HepG2 (cell line): Measurements from ENCODE around the gene ZFP37. TPM values are rescaled to one million over a fixed set of nuclear protein-coding genes. Genes with fewer than 3 reads are reported as not detected.
A peak's percentile ranks its signal among the peaks of the same experiment; 100 is the strongest.

Experiments used
- CCDC6 ChIP-seq: sonication (generic); formaldehyde crosslinking; IDR thresholded peaks from 2 replicates; pipeline ENCODE4 v1.8.1; 2022; ENCODE audit warnings: mild to moderate bottlenecking, missing genetic modification reagents, moderate library complexity
- GFI1 ChIP-seq: sonication (generic); formaldehyde crosslinking; IDR thresholded peaks from 2 replicates; pipeline ENCODE4 v1.5.0; 2020; ENCODE audit warnings: missing genetic modification reagents, mild to moderate bottlenecking, borderline replicate concordance
- KIAA2018 ChIP-seq: sonication (generic); formaldehyde crosslinking; IDR thresholded peaks from 2 replicates; pipeline ENCODE4 v1.5.0; 2020; ENCODE audit warnings: mild to moderate bottlenecking, missing genetic modification reagents, borderline replicate concordance
- KLF9 ChIP-seq: IDR thresholded peaks from 2 replicates; pipeline ENCODE4 v1.6.1; 2016; ENCODE audit warnings: low read depth
- LCORL ChIP-seq, 2 experiments: fragments of 450-650 bp in 1 of 2; sonication (generic) in 1 of 2; formaldehyde crosslinking in 1 of 2; IDR thresholded peaks; 2 replicates each; pipeline versions ENCODE4 v1.5.0 to v1.6.1; 2017 to 2020; ENCODE audit warnings: antibody characterized with exemption in 1 of 2, missing genetic modification reagents in 1 of 2
- MEF2D ChIP-seq: sonication (generic); formaldehyde crosslinking; IDR thresholded peaks from 2 replicates; pipeline ENCODE4 v1.5.1; 2020; ENCODE audit warnings: mild to moderate bottlenecking, missing genetic modification reagents
- NR2F6 ChIP-seq, 2 experiments: IDR thresholded peaks; 2 replicates each; pipeline ENCODE4 v1.6.1; 2016; ENCODE audit warnings: antibody characterized with exemption in 1 of 2, mild to moderate bottlenecking in 1 of 2
- PLRG1 ChIP-seq: fragments of 450-650 bp; conservative IDR thresholded peaks from 2 replicates; pipeline ENCODE4 v1.6.1; 2016
- TEAD3 ChIP-seq: optimal IDR thresholded peaks from 2 replicates; pipeline ENCODE3; 2016; ENCODE audit warnings: borderline replicate concordance
- ZFX ChIP-seq: sonication (generic); formaldehyde crosslinking; IDR thresholded peaks from 2 replicates; pipeline ENCODE4 v1.4.0; 2020; ENCODE audit warnings: mild to moderate bottlenecking, low read depth, missing genetic modification reagents, moderate library complexity
- ZNF205 ChIP-seq: IDR thresholded peaks from 2 replicates; pipeline ENCODE4 v1.6.1; 2018; ENCODE audit warnings: missing biosample characterization, missing genetic modification reagents
- ZNF34 ChIP-seq: sonication (generic); formaldehyde crosslinking; IDR thresholded peaks from 2 replicates; pipeline ENCODE4 v1.4.0; 2020; ENCODE audit warnings: mild to moderate bottlenecking, missing genetic modification reagents, borderline replicate concordance
- polyA plus RNA-seq, 8 experiments: library from polyadenylated mRNA; depleted of rRNA in 3 of 8; stranded (reverse) in 7 of 8; unstranded in 1 of 8; fragments of >200 nt; fragmentation: Illumina TruSeq in 4 of 8; extraction: Trizol in 4 of 8; gene quantifications; 2 replicates each; pipeline versions ENCODE4 v1.2.1 to v1.2.3, GENCODE V29; 2011 to 2016; ENCODE audit warnings: low read depth in 4 of 8, missing spikeins in 1 of 8, mixed read lengths in 1 of 8; ENCODE audit not compliant: insufficient read depth in 1 of 8
- total RNA-seq, 5 experiments: library from RNA; depleted of rRNA; stranded (reverse); fragments of >200 nt; fragmentation: Illumina TruSeq; extraction: Trizol; gene quantifications; 2 replicates each; pipeline ENCODE4 v1.2.3, GENCODE V29; 2016; ENCODE audit warnings: low read depth in 1 of 5
- TF ChIP-seq, protein P1 (sequence below): sonication (generic); formaldehyde crosslinking; IDR thresholded peaks from 2 replicates; pipeline ENCODE4 v1.5.1; 2020; ENCODE audit warnings: mild to moderate bottlenecking, missing genetic modification reagents, moderate library complexity
- TF ChIP-seq, protein P2 (sequence below): sonication (generic); formaldehyde crosslinking; IDR thresholded peaks from 2 replicates; pipeline ENCODE4 v1.9.0; 2022; ENCODE audit warnings: missing genetic modification reagents, mild to moderate bottlenecking, borderline replicate concordance

ZFP37 gene
- total and polyA plus RNA-seq, 2 of the 13 experiments (the other 11 are each of a cell fraction or from before 2014, with no cell fraction given), result 1.1 to 3.7 TPM

DNA sequence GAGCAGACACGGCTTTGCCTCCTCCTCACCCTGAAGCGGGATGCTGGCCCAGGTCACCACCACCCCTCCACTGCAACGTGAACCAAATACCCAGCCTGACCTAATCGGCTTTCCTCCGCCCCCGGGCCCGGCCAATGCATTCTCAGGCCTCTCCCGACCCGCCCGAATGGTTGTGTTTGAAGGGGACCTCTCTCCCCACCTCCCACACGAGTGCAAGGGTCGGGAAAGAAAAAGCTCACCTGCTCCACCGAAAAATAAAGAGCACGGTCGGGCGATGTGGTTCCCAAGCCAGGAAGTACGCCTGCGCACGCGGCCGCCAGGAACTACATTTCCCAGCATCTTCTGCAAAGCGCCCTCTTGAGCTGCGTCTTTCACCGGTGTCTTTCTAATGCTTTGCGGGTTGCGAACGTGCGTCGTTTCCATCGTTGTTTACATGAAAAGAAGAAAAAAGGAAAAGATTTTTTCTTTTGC is 44.6 kb downstream of the ZFP37 start, which contains the start of gene ZNF883 (continued):
- TF ChIP-seq LCORL (IDR thresholded peaks at IDR 0.05) (no peak), LCORL (CRISPR knock-in tag; IDR thresholded peaks at IDR 0.05) (0 out of 2 replicates have a peak, but pooled peaks have one; percentile 21), KLF9 (CRISPR knock-in tag) (no peak), NR2F6 (IDR thresholded peaks at IDR 0.05) (no peak), NR2F6 (CRISPR knock-in tag; IDR thresholded peaks at IDR 0.05) (no peak), ZNF205 (CRISPR knock-in tag) (no peak), TEAD3 (CRISPR knock-in tag) (peak; percentile 37), ZNF34 (CRISPR knock-in tag) (0 out of 2 replicates have a peak, but pooled peaks have one; percentile 67), GFI1 (CRISPR knock-in tag) (no peak), KIAA2018 (CRISPR knock-in tag) (no peak), CCDC6 (CRISPR knock-in tag) (no peak), MEF2D (peak; percentile 14; the same call in 1 of the 2 replicates), PLRG1 (no peak), ZFX (peak; percentile 80)
- TF ChIP-seq, protein P1, sequence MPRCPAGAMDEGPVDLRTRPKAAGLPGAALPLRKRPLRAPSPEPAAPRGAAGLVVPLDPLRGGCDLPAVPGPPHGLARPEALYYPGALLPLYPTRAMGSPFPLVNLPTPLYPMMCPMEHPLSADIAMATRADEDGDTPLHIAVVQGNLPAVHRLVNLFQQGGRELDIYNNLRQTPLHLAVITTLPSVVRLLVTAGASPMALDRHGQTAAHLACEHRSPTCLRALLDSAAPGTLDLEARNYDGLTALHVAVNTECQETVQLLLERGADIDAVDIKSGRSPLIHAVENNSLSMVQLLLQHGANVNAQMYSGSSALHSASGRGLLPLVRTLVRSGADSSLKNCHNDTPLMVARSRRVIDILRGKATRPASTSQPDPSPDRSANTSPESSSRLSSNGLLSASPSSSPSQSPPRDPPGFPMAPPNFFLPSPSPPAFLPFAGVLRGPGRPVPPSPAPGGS (CRISPR knock-in tag), result peak; percentile 28; the same call in 1 of the 2 replicates
- TF ChIP-seq, protein P2, sequence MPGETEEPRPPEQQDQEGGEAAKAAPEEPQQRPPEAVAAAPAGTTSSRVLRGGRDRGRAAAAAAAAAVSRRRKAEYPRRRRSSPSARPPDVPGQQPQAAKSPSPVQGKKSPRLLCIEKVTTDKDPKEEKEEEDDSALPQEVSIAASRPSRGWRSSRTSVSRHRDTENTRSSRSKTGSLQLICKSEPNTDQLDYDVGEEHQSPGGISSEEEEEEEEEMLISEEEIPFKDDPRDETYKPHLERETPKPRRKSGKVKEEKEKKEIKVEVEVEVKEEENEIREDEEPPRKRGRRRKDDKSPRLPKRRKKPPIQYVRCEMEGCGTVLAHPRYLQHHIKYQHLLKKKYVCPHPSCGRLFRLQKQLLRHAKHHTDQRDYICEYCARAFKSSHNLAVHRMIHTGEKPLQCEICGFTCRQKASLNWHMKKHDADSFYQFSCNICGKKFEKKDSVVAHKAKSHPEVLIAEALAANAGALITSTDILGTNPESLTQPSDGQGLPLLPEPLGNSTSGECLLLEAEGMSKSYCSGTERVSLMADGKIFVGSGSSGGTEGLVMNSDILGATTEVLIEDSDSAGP, result peak; percentile 55; the same call in 1 of the 2 replicates
